K562 (cell line): ENCODE results near the gene CALML3. TPM values are rescaled to one million over a fixed set of nuclear protein-coding genes. Genes with fewer than 3 reads are reported as not detected.

ENCODE experiments used
- AFF4 ChIP-seq: sonication (generic); formaldehyde crosslinking; IDR thresholded peaks from 2 replicates; pipeline ENCODE4 v1.8.0; 2023; ENCODE audit warnings: mild to moderate bottlenecking, missing genetic modification reagents
- CBX3 ChIP-seq, 2 experiments: IDR thresholded peaks; 1 replicate in 1 of 2; 2 replicates in 1 of 2; pipeline ENCODE4 v1.6.1; 2012; ENCODE audit warnings: inconsistent platforms in 2 of 2, low read length in 2 of 2, borderline replicate concordance in 1 of 2, control low read depth in 1 of 2
- CREB1 ChIP-seq, 2 experiments: sonication (generic) in 1 of 2; formaldehyde crosslinking in 1 of 2; IDR thresholded peaks; 2 replicates each; pipeline versions ENCODE4 v1.6.1 to v1.8.0; 2012 to 2022; ENCODE audit warnings: inconsistent platforms in 1 of 2, mild to moderate bottlenecking in 1 of 2, missing genetic modification reagents in 1 of 2, moderate library complexity in 1 of 2
- DNMT1 ChIP-seq: fragments of 450-650 bp; IDR thresholded peaks from 2 replicates; pipeline ENCODE4 v1.6.1; 2016; ENCODE audit warnings: antibody characterized with exemption, mild to moderate bottlenecking
- EGR1 ChIP-seq: fragments of 450-650 bp; conservative IDR thresholded peaks from 2 replicates; pipeline ENCODE4 v1.6.1; 2017; ENCODE audit warnings: mild to moderate bottlenecking
- FOXA1 ChIP-seq: fragments of 450-650 bp; IDR thresholded peaks from 2 replicates; pipeline ENCODE4 v1.6.1; 2016; ENCODE audit warnings: mild to moderate bottlenecking, borderline replicate concordance
- FOXP1 ChIP-seq: sonication (generic); formaldehyde crosslinking; IDR thresholded peaks from 2 replicates; pipeline ENCODE4 v1.8.0; 2022; ENCODE audit warnings: mild to moderate bottlenecking, missing genetic modification reagents
- FUS ChIP-seq: fragments of 200-400 bp; formaldehyde crosslinking; optimal IDR thresholded peaks from 2 replicates; pipeline ENCODE3; 2017; ENCODE audit warnings: low read depth, low read length
- GTF2A2 ChIP-seq: IDR thresholded peaks from 2 replicates; pipeline ENCODE4 v1.6.1; 2016; ENCODE audit warnings: mild to moderate bottlenecking, missing genetic modification characterization, missing compliant biosample characterization
- HMG20B ChIP-seq: fragments of 250-450 bp; sonication (Bioruptor Pico); IDR thresholded peaks from 2 replicates; pipeline ENCODE4 v1.5.0; 2021; ENCODE audit warnings: mild to moderate bottlenecking
- KLF10 ChIP-seq: fragments of 250-450 bp; sonication (Bioruptor Pico); IDR thresholded peaks from 2 replicates; pipeline ENCODE4 v1.6.1; 2021; ENCODE audit warnings: matching md5 sums
- KLF6 ChIP-seq: fragments of 250-450 bp; sonication (Bioruptor Pico); IDR thresholded peaks from 2 replicates; pipeline ENCODE4 v1.4.0; 2020; ENCODE audit warnings: mild to moderate bottlenecking, moderate library complexity, borderline replicate concordance
- MCM3 ChIP-seq: fragments of 450-650 bp; IDR thresholded peaks from 2 replicates; pipeline ENCODE4 v1.6.1; 2016
- MLLT1 ChIP-seq, 2 experiments: fragments of 450-650 bp; IDR thresholded peaks; 2 replicates each; pipeline ENCODE4 v1.6.1; 2016
- MNT ChIP-seq, 2 experiments: fragments of 450-650 bp; conservative IDR thresholded peaks; 2 replicates each; pipeline ENCODE4 v1.6.1; 2017; ENCODE audit warnings: mild to moderate bottlenecking in 2 of 2, moderate library complexity in 2 of 2
- NFE2 ChIP-seq: IDR thresholded peaks from 2 replicates; pipeline ENCODE4 v1.6.1; 2014; ENCODE audit warnings: antibody characterized with exemption, low read depth
- NFRKB ChIP-seq: fragments of 450-650 bp; IDR thresholded peaks from 2 replicates; pipeline ENCODE4 v1.6.1; 2016; ENCODE audit warnings: low read depth
- PHTF2 ChIP-seq: fragments of 250-450 bp; sonication (Bioruptor Pico); IDR thresholded peaks from 2 replicates; pipeline ENCODE4 v1.5.0; 2021; ENCODE audit warnings: mild to moderate bottlenecking
- POLR2AphosphoS2 ChIP-seq: IDR thresholded peaks from 2 replicates; pipeline ENCODE4 v1.6.1; 2012; ENCODE audit warnings: low read length, improper control_type of control experiment
- POLR2H ChIP-seq: IDR thresholded peaks from 2 replicates; pipeline ENCODE4 v1.6.1; 2016; ENCODE audit warnings: missing genetic modification characterization, low read depth, mild to moderate bottlenecking, control low read depth, missing compliant biosample characterization, moderate library complexity
- RAD51 ChIP-seq: fragments of 450-650 bp; IDR thresholded peaks from 2 replicates; pipeline ENCODE4 v1.7.1; 2016; ENCODE audit warnings: low read depth, mild to moderate bottlenecking, borderline replicate concordance
- TFAM ChIP-seq: fragments of 250-450 bp; sonication (Bioruptor Pico); conservative IDR thresholded peaks from 2 replicates; pipeline ENCODE4 v1.5.0; 2021; ENCODE audit warnings: mild to moderate bottlenecking, moderate library complexity
- ZBED1 ChIP-seq: IDR thresholded peaks from 2 replicates; pipeline ENCODE4 v1.6.1; 2014
- ZNF778 ChIP-seq: fragments of 450-650 bp; formaldehyde crosslinking; IDR thresholded peaks from 2 replicates; pipeline ENCODE4 v1.4.0; 2020; ENCODE audit warnings: mild to moderate bottlenecking, moderate library complexity
- ZNF780A ChIP-seq: fragments of 250-450 bp; sonication (Bioruptor Pico); IDR thresholded peaks from 2 replicates; pipeline ENCODE4 v1.5.0; 2021; ENCODE audit warnings: mild to moderate bottlenecking
- polyA plus RNA-seq, 8 experiments: library from polyadenylated mRNA; depleted of rRNA in 4 of 8; stranded (reverse) in 5 of 8; unstranded in 3 of 8; fragments of >200 nt; fragmentation: Nextera tagmentation in 2 of 8; fragmentation: Illumina TruSeq in 1 of 8; extraction: Ambion mirVana in 2 of 8; extraction: Trizol in 1 of 8; gene quantifications; 2 replicates each; pipeline versions ENCODE4 v1.2.1 to v1.2.3, GENCODE V29; 2011 to 2014; ENCODE audit warnings: inconsistent platforms in 1 of 8, missing spikeins in 1 of 8
- total RNA-seq, 7 experiments: library from RNA; depleted of rRNA in 6 of 7; stranded (reverse); fragments of >200 nt in 6 of 7; fragmentation: Illumina TruSeq in 2 of 7; extraction: Trizol in 2 of 7; gene quantifications; 2 replicates each; pipeline versions ENCODE4 v1.2.1 to v1.2.3, GENCODE V29; 2011 to 2021; ENCODE audit warnings: low replicate concordance in 1 of 7

CALML3 gene
- total and polyA plus RNA-seq, 9 of the 15 experiments (the other 6 are each of a cell fraction or from before 2014, with no cell fraction given): not detected

- TF ChIP-seq PHTF2 (CRISPR knock-in tag): no peak
- no peak for TF ChIP-seq DNMT1
- TF ChIP-seq EGR1: 0 out of 2 replicates have a peak, but pooled peaks have one; percentile 26
- TF ChIP-seq NFRKB: peak; percentile 6; the same call in 1 of the 2 replicates
- peak; percentile 30; the same call in 1 of the 2 replicates for TF ChIP-seq POLR2H (tag)
- no peak for TF ChIP-seq KLF6 (CRISPR knock-in tag)
- no peak for TF ChIP-seq ZNF780A (CRISPR knock-in tag)
- TF ChIP-seq AFF4 (CRISPR knock-in tag): peak; percentile 8; the same call in 1 of the 2 replicates
- TF ChIP-seq FOXA1: no peak
- no peak for TF ChIP-seq RAD51
- TF ChIP-seq GTF2A2 (tag): 0 out of 2 replicates have a peak, but pooled peaks have one; percentile 16
- no peak for TF ChIP-seq KLF10 (CRISPR knock-in tag)
- peak in 1 of 2 experiments; percentile 27; a peak in 2 of 4 replicates for TF ChIP-seq MLLT1 (IDR thresholded peaks at IDR 0.05)
- TF ChIP-seq CBX3 (IDR thresholded peaks at IDR 0.05; ENCODE audit: borderline replicate concordance in 1 of 2, low read length in 2 of 2): no peak
- TF ChIP-seq MNT (conservative IDR thresholded peaks at IDR 0.05): no peak
- no peak for TF ChIP-seq NFE2
- no peak for TF ChIP-seq HMG20B (CRISPR knock-in tag)
- no peak for TF ChIP-seq MCM3
- no peak for TF ChIP-seq ZNF778 (CRISPR knock-in tag)
- no peak for TF ChIP-seq FOXP1 (CRISPR knock-in tag)
- TF ChIP-seq ZBED1: no peak
- TF ChIP-seq FUS: no peak
- no peak for TF ChIP-seq POLR2AphosphoS2
- TF ChIP-seq TFAM (CRISPR knock-in tag): no peak
- TF ChIP-seq CREB1 (IDR thresholded peaks at IDR 0.05): no peak
- TF ChIP-seq CREB1 (CRISPR knock-in tag; IDR thresholded peaks at IDR 0.05): no peak
Observed at GRCh38 chr10:5476918-5477525, 47.7 kb upstream of the CALML3 start (continued).
